ENCODE data around the gene MMEL1.

DNA sequence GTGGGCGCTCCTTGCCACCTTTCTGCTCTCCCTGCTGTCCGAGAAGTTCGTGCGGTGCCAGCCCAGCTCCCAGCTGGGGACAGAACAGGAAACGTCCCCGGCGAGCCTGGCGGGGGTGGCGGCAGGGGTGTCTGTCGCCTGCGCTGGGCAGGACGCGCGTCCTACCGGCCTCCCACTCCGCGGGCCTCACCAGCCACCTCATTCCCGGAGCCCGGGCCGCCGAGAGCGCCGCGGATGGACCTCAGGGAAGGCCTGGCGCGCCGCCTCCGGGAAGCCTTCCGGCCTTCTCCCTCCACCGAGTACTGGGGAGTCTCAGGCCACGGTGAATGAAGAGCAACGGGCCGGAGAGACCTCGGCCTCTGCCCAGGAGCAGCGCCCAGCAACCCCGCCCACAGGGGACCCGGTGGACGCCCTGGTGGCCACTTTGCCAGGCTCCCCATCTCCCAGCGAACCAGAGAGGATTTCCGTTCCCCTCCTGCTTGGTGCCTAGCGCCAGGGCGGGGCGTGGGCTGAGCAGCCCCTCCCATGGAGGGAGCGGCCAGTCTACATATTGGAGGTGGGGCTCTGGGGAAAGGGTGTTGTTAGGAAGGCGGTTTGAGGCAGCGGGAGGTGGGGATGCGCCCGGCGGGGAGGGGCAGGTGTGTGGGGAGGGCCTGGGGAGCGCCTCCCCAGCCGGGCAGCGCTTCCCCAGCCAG, 86.2 kb downstream of the MMEL1 start:
- TF ChIP-seq SP1 (IDR thresholded peaks at IDR 0.05) (no peak), NFRKB (IDR thresholded peaks at IDR 0.05) (no peak), BHLHE40 (IDR thresholded peaks at IDR 0.05; ENCODE audit: borderline replicate concordance) (no peak), FOXK2 (IDR thresholded peaks at IDR 0.05) (no peak), ARNT (IDR thresholded peaks at IDR 0.05) (no peak), HDGF (IDR thresholded peaks at IDR 0.05; ENCODE audit: borderline replicate concordance) (no peak), ZNF384 (IDR thresholded peaks at IDR 0.05) (no peak), FOXM1 (IDR thresholded peaks at IDR 0.05; ENCODE audit: borderline replicate concordance) (no peak), SUZ12 (IDR thresholded peaks at IDR 0.05) (no peak), FOXA1 (IDR thresholded peaks at IDR 0.05) (no peak), CTBP1 (IDR thresholded peaks at IDR 0.05; ENCODE audit: borderline replicate concordance) (no peak)

Measured in HEK293T (cell line).